SU-DHL-6 (cell line): Measurements from ENCODE around the gene OBSL1.

Experiments
- H2AFZ ChIP-seq: fragments of 200-600 bp; sonication (generic); 2 replicates; pipeline ENCODE4 v1.6.1; 2014; ENCODE audit warnings: low read depth, mild to moderate bottlenecking, moderate library complexity, mixed read lengths, antibody characterized with exemption, low read length; ENCODE audit not compliant: severe bottlenecking
- H3F3A ChIP-seq: fragments of 200-600 bp; shearing (Covaris generic); 2 replicates; pipeline ENCODE4 v1.6.0; 2016; ENCODE audit warnings: antibody characterized with exemption, mild to moderate bottlenecking; ENCODE audit not compliant: insufficient read depth
- H3K27ac ChIP-seq: fragments of 200-600 bp; sonication (generic); 2 replicates; pipeline ENCODE4 v1.5.1; 2016; ENCODE audit warnings: low read depth, mild to moderate bottlenecking, low read length, moderate library complexity, mixed read lengths
- H3K27me3 ChIP-seq: fragments of 200-600 bp; sonication (generic), shearing (Covaris generic); 2 replicates; pipeline ENCODE4 v1.6.0; 2014; ENCODE audit warnings: mild to moderate bottlenecking, low read length
- H3K36me3 ChIP-seq: fragments of 200-600 bp; sonication (generic); 2 replicates; pipeline ENCODE4 v1.6.1; 2014; ENCODE audit warnings: mild to moderate bottlenecking, low read length, mixed read lengths
- H3K4me2 ChIP-seq: fragments of 300-600, 200-600 bp; shearing (Covaris generic), sonication (generic); 2 replicates; pipeline ENCODE4 v1.6.0; 2014; ENCODE audit warnings: low read length, low read depth, mild to moderate bottlenecking; ENCODE audit not compliant: poor library complexity, severe bottlenecking
- H3K4me3 ChIP-seq: fragments of 200-600 bp; sonication (generic); 2 replicates; pipeline ENCODE4 v1.5.1; 2014; ENCODE audit warnings: antibody characterized with exemption, low read length, mild to moderate bottlenecking, mixed read lengths; ENCODE audit not compliant: insufficient read depth, poor library complexity, severe bottlenecking
- H3K79me2 ChIP-seq: fragments of 200-600 bp; sonication (generic); 2 replicates; pipeline ENCODE4 v1.6.1; 2014; ENCODE audit warnings: mild to moderate bottlenecking, low read length, moderate library complexity; ENCODE audit not compliant: insufficient read depth
- H3K9ac ChIP-seq: fragments of 200-600 bp; sonication (generic); 2 replicates; pipeline ENCODE4 v1.7.0; 2014; ENCODE audit warnings: mild to moderate bottlenecking, low read length
- H3K9me2 ChIP-seq: fragments of 200-600 bp; sonication (generic); replicated peaks from 2 replicates; pipeline ENCODE4 v1.6.1; 2014; ENCODE audit warnings: low read length; ENCODE audit not compliant: insufficient read depth
- H3K9me3 ChIP-seq: fragments of 200-600 bp; sonication (generic); 2 replicates; pipeline ENCODE4 v1.6.1; 2014; ENCODE audit warnings: low read length, mixed read lengths; ENCODE audit not compliant: insufficient read depth
- H4K20me1 ChIP-seq: fragments of 200-600 bp; sonication (generic); 2 replicates; pipeline ENCODE4 v1.6.1; 2014; ENCODE audit warnings: low read depth, mild to moderate bottlenecking, antibody characterized with exemption, low read length, moderate library complexity, mixed read lengths
- CTCF ChIP-seq: fragments of 200-600 bp; sonication (generic); IDR thresholded peaks from one replicate; pipeline ENCODE4 v1.5.1; 2017; ENCODE audit warnings: antibody characterized with exemption, mild to moderate bottlenecking, low read length, moderate library complexity; ENCODE audit not compliant: insufficient read depth, poor library complexity, severe bottlenecking
- EZH2phosphoT487 ChIP-seq: fragments of 200-600 bp; sonication (generic), shearing (Covaris generic); conservative IDR thresholded peaks from 2 replicates; pipeline ENCODE4 v1.6.1; 2018; ENCODE audit warnings: mild to moderate bottlenecking, antibody characterized with exemption, low read length, moderate library complexity, mixed read lengths

The OBSL1 gene

DNA sequence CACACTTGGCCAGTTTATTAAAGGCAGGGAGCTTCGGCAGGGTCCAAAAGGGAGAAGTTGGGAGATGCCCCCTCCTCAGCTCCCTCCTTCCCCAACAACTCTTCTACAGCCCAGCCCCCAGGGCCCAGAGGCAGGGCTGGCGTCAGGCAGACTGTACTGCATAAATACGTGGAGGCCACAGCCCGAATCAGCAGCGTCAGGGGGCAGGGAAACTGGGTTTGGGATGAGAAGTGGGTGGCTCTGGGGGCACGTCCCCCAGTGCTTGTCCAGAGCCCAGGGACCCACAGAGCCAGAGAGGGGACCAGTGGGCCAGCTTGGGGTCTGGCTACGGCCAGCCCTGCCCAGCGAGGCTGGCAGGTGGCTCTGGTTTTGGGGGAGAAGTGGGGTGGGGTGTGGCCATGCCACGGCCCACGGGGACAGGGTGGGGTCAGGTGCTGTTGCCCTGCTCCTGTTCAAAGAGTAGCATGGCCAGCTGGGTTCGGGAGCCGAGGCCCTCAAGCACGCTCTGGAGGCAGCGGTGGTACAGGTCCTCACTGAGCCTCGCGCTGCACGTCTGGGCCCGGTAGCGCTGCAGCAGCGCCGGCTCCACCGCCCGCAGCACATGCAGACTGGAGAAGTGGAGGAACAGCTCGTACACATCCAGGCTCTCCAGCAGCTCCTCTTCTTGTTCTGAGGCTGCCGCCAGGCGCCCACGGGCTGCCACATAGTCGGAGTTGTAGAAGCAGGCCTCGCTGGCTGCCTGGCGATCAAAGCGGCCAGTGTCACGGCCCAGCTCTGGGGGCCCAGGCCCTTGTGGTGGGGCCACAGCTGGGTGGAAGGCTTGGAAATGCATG is 32.2 kb downstream of the OBSL1 start:
- peaks cover 7% of the 10 kb centered on the region for H3F3A ChIP-seq
- H3K79me2 ChIP-seq: no peaks in the 10 kb centered on the region
- H3K4me2 ChIP-seq: no peak overlapping the region
- H3K27me3 ChIP-seq: no peaks in the 10 kb centered on the region
- no peak for TF ChIP-seq CTCF
- no peaks in the 10 kb centered on the region for H4K20me1 ChIP-seq
- H2AFZ ChIP-seq: no peak overlapping the region
- H3K9me3 ChIP-seq: no peaks in the 10 kb centered on the region
- no peaks in the 10 kb centered on the region for H3K36me3 ChIP-seq
- no peak overlapping the region for H3K27ac ChIP-seq
- no peak overlapping the region for H3K9ac ChIP-seq
- no peak overlapping the region for H3K4me3 ChIP-seq
- no peaks in the 10 kb centered on the region for H3K9me2 ChIP-seq

DNA sequence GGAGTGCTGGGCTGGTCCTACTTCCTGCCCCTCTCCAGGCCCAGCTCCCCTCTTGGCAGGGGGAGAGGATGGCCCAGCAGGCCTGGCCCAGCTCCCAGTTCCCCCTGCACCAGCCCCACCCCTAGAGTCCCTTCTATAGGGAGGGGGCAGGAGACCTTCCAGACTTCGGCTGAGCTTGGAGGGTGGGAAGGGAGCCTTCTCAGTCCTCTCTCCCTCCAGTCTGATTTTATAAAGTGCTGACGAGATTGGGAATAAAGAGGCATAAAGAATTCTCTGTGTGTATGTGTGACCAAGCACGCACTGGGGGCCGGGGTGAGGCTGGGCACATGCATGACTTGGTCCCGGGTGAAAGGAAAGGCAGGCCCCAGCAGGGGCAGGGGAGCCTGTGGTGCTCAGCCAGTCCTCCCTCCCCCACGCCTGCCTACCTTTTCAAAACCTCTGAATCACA is 32.8 kb downstream of the OBSL1 start:
- Histone ChIP-seq H3K79me2 (no peaks in the 10 kb centered on the region), H3K4me3 (no peak overlapping the region), H4K20me1 (no peaks in the 10 kb centered on the region), H3K36me3 (no peaks in the 10 kb centered on the region), H3K27me3 (no peaks in the 10 kb centered on the region), H3F3A (peaks cover 7% of the 10 kb centered on the region), H3K9ac (no peak overlapping the region), H2AFZ (no peak overlapping the region), H3K9me3 (no peaks in the 10 kb centered on the region), H3K27ac (no peak overlapping the region), H3K9me2 (no peaks in the 10 kb centered on the region), H3K4me2 (no peak overlapping the region)
- TF ChIP-seq EZH2phosphoT487 (no peak), CTCF (no peak)

DNA sequence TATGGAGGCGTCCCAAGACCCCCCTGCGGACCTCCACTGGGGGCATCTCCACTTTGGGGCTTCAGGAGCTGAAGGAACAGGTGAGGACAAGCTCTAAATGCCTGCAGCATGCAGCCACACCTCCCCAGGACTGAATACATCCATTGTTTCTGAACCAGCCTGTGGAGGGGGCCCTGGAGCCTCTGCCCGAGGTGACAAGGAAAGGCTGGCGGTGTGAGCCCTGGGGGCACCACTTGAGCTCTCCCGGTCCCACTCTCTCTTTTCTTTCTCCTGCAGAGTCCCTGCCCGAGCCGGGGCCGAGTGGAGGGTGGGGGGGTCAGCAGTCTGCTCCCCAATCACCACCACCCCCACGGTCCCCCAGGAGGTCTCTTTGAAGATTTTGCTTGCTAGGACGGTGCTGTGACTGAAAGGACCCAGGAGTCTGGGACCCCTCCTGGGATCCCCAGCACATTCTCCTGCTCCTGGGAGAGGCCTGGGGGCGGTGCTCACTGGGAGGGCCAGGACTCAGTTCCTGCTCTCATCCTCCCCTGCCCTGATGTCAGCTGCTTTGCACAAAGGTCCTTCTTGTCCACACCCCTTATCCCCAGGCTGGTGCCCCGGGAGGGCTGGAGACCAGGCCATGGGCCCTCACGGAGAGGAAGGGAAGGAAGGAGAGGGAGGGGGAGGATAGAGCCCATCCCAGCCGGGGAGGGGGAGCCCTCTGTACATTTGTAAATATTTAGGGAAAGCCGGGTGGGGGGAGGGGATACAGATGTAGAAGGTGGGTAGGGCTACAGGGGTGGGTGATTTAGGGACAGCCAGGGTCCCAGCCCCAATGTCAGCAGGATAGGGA is 33.5 kb downstream of the OBSL1 start:
- Histone ChIP-seq H2AFZ (no peak overlapping the region), H4K20me1 (no peaks in the 10 kb centered on the region), H3K36me3 (no peaks in the 10 kb centered on the region), H3K9me3 (no peaks in the 10 kb centered on the region), H3K9ac (no peak overlapping the region), H3K27ac (no peak overlapping the region), H3K27me3 (no peaks in the 10 kb centered on the region), H3K4me2 (no peak overlapping the region), H3K4me3 (no peak overlapping the region), H3F3A (peaks cover 7% of the 10 kb centered on the region), H3K9me2 (no peaks in the 10 kb centered on the region), H3K79me2 (no peaks in the 10 kb centered on the region)
- TF ChIP-seq EZH2phosphoT487 (no peak), CTCF (no peak)
